NT2/D1 (cell line): ENCODE data around the gene LRFN2.

ENCODE experiments used
- SUZ12 ChIP-seq: IDR thresholded peaks from 2 replicates; pipeline ENCODE4 v1.6.1; 2011; ENCODE audit not compliant: insufficient read length, insufficient read depth; ENCODE audit errors: extremely low read depth
- ZNF274 ChIP-seq: IDR thresholded peaks from 2 replicates; pipeline ENCODE4 v1.6.1; 2011; ENCODE audit warnings: mild to moderate bottlenecking, low read depth, low read length

- no peak for TF ChIP-seq SUZ12
- TF ChIP-seq ZNF274: no peak
These were observed 154.2 kb downstream of the LRFN2 start for GRCh38 chr6:40432982-40433381.
